HL-60 (cell line): ENCODE results near the gene EXOC4.

ENCODE experiments used
- DNase-seq, 2 experiments: peaks; one replicate each; pipeline ENCODE4 v3.0.0-alpha.2; 2010 to 2020; ENCODE audit warnings: low read depth in 1 of 2, low spot score in 1 of 2
- H3K27ac ChIP-seq: fragments of 250-450 bp; sonication (Bioruptor Pico); replicated peaks from 2 replicates; pipeline ENCODE4 v1.5.1; 2020; ENCODE audit warnings: mild to moderate bottlenecking, moderate library complexity
- H3K27me3 ChIP-seq: fragments of 250-450 bp; sonication (Bioruptor Pico); 2 replicates; pipeline ENCODE4 v1.5.1; 2021; ENCODE audit warnings: mild to moderate bottlenecking, moderate library complexity; ENCODE audit not compliant: insufficient read depth, poor library complexity, severe bottlenecking
- H3K4me3 ChIP-seq: replicated peaks from 2 replicates; pipeline ENCODE4 v1.5.1; 2011; ENCODE audit warnings: mild to moderate bottlenecking, control low read depth, low read length; ENCODE audit not compliant: insufficient read depth
- CTCF ChIP-seq: IDR thresholded peaks from one replicate; pipeline ENCODE4 v1.5.1; 2011; ENCODE audit warnings: low read length, control low read depth, inconsistent platforms; ENCODE audit not compliant: insufficient read depth
- GABPA ChIP-seq: IDR thresholded peaks from 2 replicates; pipeline ENCODE4 v1.6.1; 2012; ENCODE audit warnings: low read depth
- POLR2AphosphoS5 ChIP-seq: IDR thresholded peaks from 2 replicates; pipeline ENCODE4 v1.6.1; 2012; ENCODE audit warnings: low read depth
- REST ChIP-seq: IDR thresholded peaks from 2 replicates; pipeline ENCODE4 v1.6.1; 2012; ENCODE audit warnings: low read depth; ENCODE audit not compliant: insufficient replicate concordance
- SPI1 ChIP-seq: IDR thresholded peaks from 2 replicates; pipeline ENCODE4 v1.6.1; 2012; ENCODE audit warnings: low read depth, mild to moderate bottlenecking, borderline replicate concordance

The EXOC4 gene

GRCh38 chr7:133293384-133294160, 40.7 kb downstream of the EXOC4 start:
- no peaks in the 10 kb centered on the region for H3K27me3 ChIP-seq
- no peak for DNase-seq
- no peak for TF ChIP-seq POLR2AphosphoS5
- no peak for TF ChIP-seq REST
- no peak for TF ChIP-seq SPI1
- TF ChIP-seq GABPA, result no peak
- no peak for TF ChIP-seq CTCF
- no peak overlapping the region for H3K27ac ChIP-seq
- H3K4me3 ChIP-seq, result no peak overlapping the region

- H3K27ac ChIP-seq, result no peak overlapping the region
- no peak for TF ChIP-seq SPI1
- no peak for TF ChIP-seq REST
- TF ChIP-seq CTCF, result no peak
- no peak for TF ChIP-seq POLR2AphosphoS5
These were observed 41.4 kb downstream of the EXOC4 start for GRCh38 chr7:133294234-133294633.

GRCh38 chr7:133295484-133295883, 42.6 kb downstream of the EXOC4 start:
- Histone ChIP-seq H3K27me3 (no peaks in the 10 kb centered on the region), H3K27ac (no peak overlapping the region), H3K4me3 (no peak overlapping the region)
- TF ChIP-seq POLR2AphosphoS5 (no peak), GABPA (no peak), CTCF (no peak), SPI1 (no peak), REST (no peak)
- DNase-seq, result no peak

More at GRCh38 chr7:133294234-133294633, 41.4 kb downstream of the EXOC4 start:
- H3K4me3 ChIP-seq, result no peak overlapping the region
- no peak for DNase-seq
- H3K27me3 ChIP-seq, result no peaks in the 10 kb centered on the region
